SK-N-MC (cell line): ENCODE data around the gene IDUA.

Experiments
- EZH2 ChIP-seq: fragments of 200-600 bp; sonication (generic); IDR thresholded peaks from one replicate; pipeline ENCODE4 v1.6.1; 2017; ENCODE audit warnings: antibody characterized with exemption
- POLR2AphosphoS5 ChIP-seq: IDR thresholded peaks from 2 replicates; pipeline ENCODE4 v1.6.1; 2012; ENCODE audit warnings: mild to moderate bottlenecking, low read depth, low read length, borderline replicate concordance

DNA sequence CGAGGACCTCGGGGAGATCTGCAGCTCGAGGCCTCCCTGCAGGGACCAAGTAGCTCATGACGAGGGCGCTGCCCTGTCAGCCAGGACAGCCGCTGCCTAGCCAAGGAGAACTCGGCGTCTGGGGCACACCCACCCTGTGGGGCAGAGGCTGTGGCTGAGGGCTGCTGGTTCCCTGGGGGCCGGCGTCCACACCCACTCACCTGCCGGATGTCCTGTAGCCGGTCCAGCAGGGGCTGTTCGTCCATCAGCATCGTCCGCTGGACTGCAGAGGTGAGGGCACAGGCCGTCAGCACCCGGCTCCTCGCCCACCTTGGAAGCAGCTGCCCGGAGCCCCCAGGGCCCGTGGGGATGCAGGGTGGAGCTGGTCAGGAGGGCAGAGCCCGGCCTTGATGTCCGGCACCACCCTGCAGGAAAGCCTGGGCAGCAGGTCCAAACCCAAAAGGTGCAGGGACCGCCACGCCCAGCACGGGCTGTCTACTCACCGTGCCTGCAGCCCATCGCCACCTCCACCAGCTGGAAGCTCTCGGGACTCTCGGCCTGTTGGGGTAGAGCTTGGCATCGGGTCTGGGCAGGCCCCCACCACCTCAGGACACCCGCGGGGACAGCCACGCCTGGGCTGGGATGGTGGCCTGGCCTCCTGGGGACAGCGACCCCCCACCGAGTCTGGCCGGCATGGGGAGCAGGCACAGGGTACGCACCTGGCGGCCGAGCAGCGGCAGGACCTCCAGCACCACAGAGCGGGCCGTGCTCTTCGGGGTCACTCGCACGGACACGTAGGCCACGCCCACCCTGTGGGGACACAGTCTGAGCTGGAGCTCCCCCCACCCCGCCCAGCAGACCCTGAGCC, 20.4 kb upstream of the IDUA start:
- TF ChIP-seq POLR2AphosphoS5 (no peak), EZH2 (no peak)
